Tibial nerve (tissue), 4 donors: ENCODE results near the gene CHN1. TPM values are rescaled to one million over a fixed set of nuclear protein-coding genes. Genes with fewer than 3 reads are reported as not detected.

ENCODE experiments used
- DNase-seq, 2 donors: peaks; one replicate each; pipeline ENCODE4 v3.0.0-alpha.2; 2019; ENCODE audit warnings: low spot score in 2 of 2
- H3K27ac ChIP-seq, 4 donors: fragments of 200-600 bp; sonication (generic) in 3 of 4; one replicate each; pipeline ENCODE4 v1.5.1; 2017 to 2019; ENCODE audit warnings: mild to moderate bottlenecking in 1 of 4
- H3K27me3 ChIP-seq, 2 donors: fragments of 200-600 bp; sonication (generic) in 1 of 2; one replicate each; pipeline versions ENCODE4 v1.5.1 to v1.6.0; 2017 to 2019
- H3K36me3 ChIP-seq, 3 donors: fragments of 200-600 bp; sonication (generic); one replicate each; pipeline ENCODE4 v1.5.1; 2018 to 2019
- H3K4me1 ChIP-seq, 4 donors: fragments of 200-600 bp; sonication (generic) in 3 of 4; one replicate each; pipeline ENCODE4 v1.5.1; 2017 to 2019
- H3K4me3 ChIP-seq, 4 donors: fragments of 200-600 bp; sonication (generic) in 3 of 4; one replicate each; pipeline ENCODE4 v1.5.1; 2017 to 2019; ENCODE audit warnings: mild to moderate bottlenecking in 1 of 4, moderate library complexity in 1 of 4
- H3K9me3 ChIP-seq, 4 donors: fragments of 200-600 bp; sonication (generic) in 3 of 4; one replicate each; pipeline ENCODE4 v1.5.1; 2017 to 2019
- CTCF ChIP-seq, 5 experiments: fragments of 200-600 bp in 3 of 5; fragments of 450-650 bp in 2 of 5; sonication (generic) in 3 of 5; IDR thresholded peaks; one replicate each; pipeline ENCODE4 v1.5.1; 2016 to 2019; ENCODE audit warnings: antibody characterized with exemption in 5 of 5, mild to moderate bottlenecking in 3 of 5, moderate library complexity in 2 of 5
- EP300 ChIP-seq, 2 donors: sonication (generic); formaldehyde crosslinking; IDR thresholded peaks; one replicate each; pipeline ENCODE4 v1.6.1; 2017; ENCODE audit warnings: antibody characterized with exemption in 2 of 2, mild to moderate bottlenecking in 1 of 2
- POLR2A ChIP-seq, 2 donors: fragments of 450-650 bp; IDR thresholded peaks; one replicate each; pipeline ENCODE4 v1.6.1; 2017; ENCODE audit warnings: antibody characterized with exemption in 2 of 2, mild to moderate bottlenecking in 2 of 2, moderate library complexity in 2 of 2
- WGBS, 2 donors: methylation state at CpG; one replicate each; pipeline ENCODE4 v1.1.5; 2018; 5-methylcytosine and 5-hydroxymethylcytosine counted together
- total RNA-seq, 4 donors: library from RNA; depleted of rRNA; stranded (reverse); fragments of >200 nt; gene quantifications; one replicate each; pipeline ENCODE4 v1.1.0, GENCODE V29; 2016

CHN1 gene
- total RNA-seq, 4 donors from 2014 or later, result 17.3 to 27.2 (median 23.8) TPM

- Histone ChIP-seq H3K27me3 (no peaks in the 10 kb centered on the region), H3K36me3 (no peaks in the 10 kb centered on the region), H3K27ac (no peak overlapping the region), H3K9me3 (no peaks in the 10 kb centered on the region), H3K4me3 (no peak overlapping the region), H3K4me1 (peaks cover 0 to 21% (median 13%) of the 10 kb centered on the region in 4 donors)
- TF ChIP-seq EP300 (IDR thresholded peaks at IDR 0.05) (no peak), POLR2A (IDR thresholded peaks at IDR 0.05) (no peak), CTCF (IDR thresholded peaks at IDR 0.05) (no peak)
- DNase-seq, result no peak
- 91 to 97% methylated on average over 4 of the region's 4 CpGs for WGBS, 2 donors
Measured at GRCh38 chr2:174774886-174775285, 230.3 kb downstream of the CHN1 start.

GRCh38 chr2:174773215-174773614 lies 232.0 kb downstream of the CHN1 start:
- H3K27ac ChIP-seq, result no peak overlapping the region

GRCh38 chr2:174772472-174772801 lies 232.7 kb downstream of the CHN1 start:
- H3K4me3 ChIP-seq, result no peak overlapping the region
- no peak for DNase-seq
- H3K27ac ChIP-seq, result peak overlapping the region in 1 of 4 donors; percentile 82
- H3K4me1 ChIP-seq, result peaks cover 0 to 15% (median 7%) of the 10 kb centered on the region in 4 donors
- H3K36me3 ChIP-seq, result no peaks in the 10 kb centered on the region
- no peaks in the 10 kb centered on the region for H3K27me3 ChIP-seq
- WGBS, 2 donors, result 60 to 64% methylated on average over 5 of the region's 5 CpGs
- TF ChIP-seq EP300 (IDR thresholded peaks at IDR 0.05), result no peak
- no peak for TF ChIP-seq CTCF (IDR thresholded peaks at IDR 0.05)
- TF ChIP-seq POLR2A (IDR thresholded peaks at IDR 0.05), result no peak
- H3K9me3 ChIP-seq, result no peaks in the 10 kb centered on the region

More at GRCh38 chr2:174773215-174773614, 232.0 kb downstream of the CHN1 start:
- H3K4me3 ChIP-seq, result no peak overlapping the region
- peaks cover 0 to 15% (median 9%) of the 10 kb centered on the region in 4 donors for H3K4me1 ChIP-seq
- H3K27me3 ChIP-seq, result no peaks in the 10 kb centered on the region
- H3K36me3 ChIP-seq, result no peaks in the 10 kb centered on the region
- TF ChIP-seq POLR2A (IDR thresholded peaks at IDR 0.05) (no peak), CTCF (IDR thresholded peaks at IDR 0.05) (no peak), EP300 (IDR thresholded peaks at IDR 0.05) (no peak)
- no peak for DNase-seq
- no peaks in the 10 kb centered on the region for H3K9me3 ChIP-seq
- 26 to 36% methylated on average over 2 of the region's 2 CpGs for WGBS, 2 donors

- Histone ChIP-seq H3K4me3 (peak overlapping the region in 2 of 4 donors; percentile 17 to 27), H3K4me1 (peaks cover 0 to 15% (median 7%) of the 10 kb centered on the region in 4 donors), H3K27ac (peak overlapping the region in 1 of 4 donors; percentile 82), H3K27me3 (no peaks in the 10 kb centered on the region), H3K36me3 (no peaks in the 10 kb centered on the region), H3K9me3 (no peaks in the 10 kb centered on the region)
- DNase-seq, result peak; percentile 62 to 78
- WGBS, 2 donors, result 27 to 29% methylated on average over 14 of the region's 14 CpGs
- TF ChIP-seq POLR2A (IDR thresholded peaks at IDR 0.05) (no peak), EP300 (IDR thresholded peaks at IDR 0.05) (no peak), CTCF (IDR thresholded peaks at IDR 0.05) (peak; percentile 68 to 89 (median 80))
Measured at GRCh38 chr2:174771631-174772471, 233.3 kb downstream of the CHN1 start.

GRCh38 chr2:174771136-174771535 lies 234.0 kb downstream of the CHN1 start:
- TF ChIP-seq CTCF (IDR thresholded peaks at IDR 0.05), result no peak
- no peak for TF ChIP-seq POLR2A (IDR thresholded peaks at IDR 0.05)
- TF ChIP-seq EP300 (IDR thresholded peaks at IDR 0.05), result no peak
- Histone ChIP-seq H3K27ac (no peak overlapping the region), H3K4me1 (peaks cover 0 to 15% (median 7%) of the 10 kb centered on the region in 4 donors), H3K27me3 (no peaks in the 10 kb centered on the region), H3K9me3 (no peaks in the 10 kb centered on the region), H3K36me3 (no peaks in the 10 kb centered on the region), H3K4me3 (no peak overlapping the region)
- 67 to 73% methylated on average over 3 of the region's 3 CpGs for WGBS, 2 donors
- DNase-seq, result no peak
